ENCODE measurements around the gene PRM2.

The PRM2 gene

DNA sequence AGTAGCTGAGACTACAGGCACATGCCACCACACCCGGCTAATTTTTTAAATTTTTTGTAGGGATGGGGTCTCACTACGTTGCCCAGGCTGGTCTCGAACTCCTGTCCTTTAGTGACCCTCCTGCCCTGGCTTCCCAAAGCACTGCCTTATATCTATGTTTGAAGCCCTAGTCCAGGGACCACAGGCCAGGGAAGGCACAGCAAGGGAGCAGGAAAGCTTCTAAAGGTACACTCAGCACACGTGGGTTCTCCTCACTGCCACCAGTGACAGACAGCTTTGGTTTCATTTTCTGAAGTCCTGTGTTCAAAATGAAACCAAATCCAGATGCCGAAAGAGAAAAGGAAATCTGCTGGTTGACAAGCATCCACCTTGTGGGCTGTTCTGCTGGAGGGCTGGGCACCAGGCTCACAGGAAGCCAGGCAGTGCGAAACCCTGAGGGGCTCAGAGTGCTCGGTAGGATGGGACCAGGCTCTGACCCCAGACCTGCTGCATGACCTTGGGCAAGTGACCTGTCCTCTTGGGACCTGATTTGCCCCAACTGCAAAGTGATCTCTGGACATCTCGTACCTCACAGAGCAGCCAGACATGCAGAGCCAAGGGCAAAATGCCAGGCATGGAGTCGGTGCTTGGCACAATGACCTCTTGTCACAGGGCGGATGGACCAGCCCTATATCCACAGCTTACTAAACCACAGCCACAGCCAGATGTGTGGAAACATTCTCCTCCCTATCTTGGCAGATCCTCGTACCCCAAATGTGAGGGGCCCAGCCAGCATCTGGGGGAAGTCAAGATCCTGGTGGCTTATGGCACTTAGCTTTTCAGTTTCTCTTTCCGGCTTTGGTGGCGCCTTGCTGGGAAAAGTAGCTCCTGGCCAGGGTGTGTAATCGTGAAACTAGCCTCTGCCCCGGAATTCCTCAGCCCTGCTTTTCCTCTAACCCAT is 17.5 kb downstream of the PRM2 start:
- TF ChIP-seq, protein P1, sequence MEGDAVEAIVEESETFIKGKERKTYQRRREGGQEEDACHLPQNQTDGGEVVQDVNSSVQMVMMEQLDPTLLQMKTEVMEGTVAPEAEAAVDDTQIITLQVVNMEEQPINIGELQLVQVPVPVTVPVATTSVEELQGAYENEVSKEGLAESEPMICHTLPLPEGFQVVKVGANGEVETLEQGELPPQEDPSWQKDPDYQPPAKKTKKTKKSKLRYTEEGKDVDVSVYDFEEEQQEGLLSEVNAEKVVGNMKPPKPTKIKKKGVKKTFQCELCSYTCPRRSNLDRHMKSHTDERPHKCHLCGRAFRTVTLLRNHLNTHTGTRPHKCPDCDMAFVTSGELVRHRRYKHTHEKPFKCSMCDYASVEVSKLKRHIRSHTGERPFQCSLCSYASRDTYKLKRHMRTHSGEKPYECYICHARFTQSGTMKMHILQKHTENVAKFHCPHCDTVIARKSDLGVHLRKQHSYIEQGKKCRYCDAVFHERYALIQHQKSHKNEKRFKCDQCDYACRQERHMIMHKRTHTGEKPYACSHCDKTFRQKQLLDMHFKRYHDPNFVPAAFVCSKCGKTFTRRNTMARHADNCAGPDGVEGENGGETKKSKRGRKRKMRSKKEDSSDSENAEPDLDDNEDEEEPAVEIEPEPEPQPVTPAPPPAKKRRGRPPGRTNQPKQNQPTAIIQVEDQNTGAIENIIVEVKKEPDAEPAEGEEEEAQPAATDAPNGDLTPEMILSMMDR (IDR thresholded peaks at IDR 0.05; ENCODE audit: insufficient read depth, low read depth, low read length, missing control alignments): no peak
- no peak overlapping the region for H3K4me3 ChIP-seq (ENCODE audit: low read length)
- DNase-seq (ENCODE audit: low read depth): no peak

DNA sequence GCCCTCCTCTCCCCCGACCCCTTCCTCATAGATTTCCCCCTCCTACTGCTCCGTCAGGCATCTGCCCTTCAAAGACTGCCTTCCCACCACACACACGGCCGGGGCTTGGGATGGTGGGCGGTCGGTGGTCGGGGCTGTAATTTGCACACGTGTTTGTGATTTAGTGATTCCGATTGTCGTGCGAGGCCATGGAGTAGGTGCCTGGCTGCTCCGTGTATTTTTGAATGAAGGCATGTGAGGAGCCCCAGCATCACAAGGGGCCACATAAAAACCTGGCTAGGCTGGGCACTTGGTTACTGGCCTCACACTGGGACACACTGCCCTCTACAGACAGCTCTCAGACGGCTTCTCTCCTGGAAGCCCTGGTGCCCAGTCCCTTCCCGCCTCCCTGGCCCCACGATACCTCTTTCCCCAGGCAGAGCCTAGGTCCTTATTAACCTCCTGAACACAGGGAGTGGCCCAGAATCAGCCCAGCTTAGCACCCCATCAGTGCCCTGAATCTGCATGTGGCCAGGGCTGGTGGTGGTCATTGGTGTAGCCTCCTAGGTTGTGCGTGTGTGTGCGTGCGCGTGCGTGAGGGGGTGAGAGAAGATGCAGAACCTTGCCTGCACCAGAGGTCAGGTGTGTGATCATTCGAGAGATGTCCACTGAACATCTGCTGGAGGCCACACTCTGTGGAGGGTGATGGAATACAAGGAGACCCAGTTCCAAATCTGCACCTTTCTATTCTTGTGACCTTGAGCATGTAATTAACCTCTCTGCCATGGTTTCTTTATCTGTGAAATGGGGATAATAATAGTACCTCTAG is 18.9 kb downstream of the PRM2 start:
- peak overlapping the region; percentile 73 for H3K4me3 ChIP-seq (ENCODE audit: low read length)
- TF ChIP-seq, protein P1 (IDR thresholded peaks at IDR 0.05; ENCODE audit: insufficient read depth, low read depth, low read length, missing control alignments): peak; percentile 80
- DNase-seq (ENCODE audit: low read depth): peak; percentile 85

DNA sequence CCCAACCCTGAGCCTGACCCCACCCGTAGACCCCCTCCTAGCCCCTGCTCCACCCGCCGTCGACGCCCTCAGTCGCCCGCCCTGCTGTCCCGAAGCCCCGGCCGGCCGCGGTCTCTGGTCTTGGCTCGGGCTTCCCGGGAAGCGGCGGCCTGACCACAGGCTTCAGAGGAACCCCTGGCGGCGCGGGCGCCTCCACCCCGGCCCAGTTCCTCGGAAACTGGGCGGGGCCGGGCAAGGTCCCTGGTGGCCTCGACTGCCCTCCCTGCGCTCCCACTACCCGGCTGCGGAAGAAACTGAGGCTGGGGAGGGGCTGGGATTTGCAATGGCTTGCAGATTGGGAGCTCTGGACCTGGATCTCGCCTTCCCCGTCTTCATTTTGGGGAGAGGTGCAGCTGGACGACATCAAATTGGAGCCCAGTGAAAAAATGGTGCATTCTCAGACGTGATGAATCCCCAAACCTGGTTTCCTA is 19.6 kb downstream of the PRM2 start:
- TF ChIP-seq, protein P1 (IDR thresholded peaks at IDR 0.05; ENCODE audit: insufficient read depth, low read depth, low read length, missing control alignments): no peak
- H3K4me3 ChIP-seq (ENCODE audit: low read length): peak overlapping the region; percentile 73
- no peak for DNase-seq (ENCODE audit: low read depth)

GRCh38 chr16:11255737-11256660 is 20.3 kb downstream of the PRM2 start, which contains the start of gene SOCS1:
Gene SOCS1, minus strand, starts transcription at chr16:11256204. Its CDS starts 726 bp downstream, at chr16:11255478.
- TF ChIP-seq, protein P1 (IDR thresholded peaks at IDR 0.05; ENCODE audit: insufficient read depth, low read depth, low read length, missing control alignments): peak; percentile 37
- H3K4me3 ChIP-seq (ENCODE audit: low read length): peak within 1 kb of the TSS; percentile 73
- DNase-seq (ENCODE audit: low read depth): peak; percentile 80

DNA sequence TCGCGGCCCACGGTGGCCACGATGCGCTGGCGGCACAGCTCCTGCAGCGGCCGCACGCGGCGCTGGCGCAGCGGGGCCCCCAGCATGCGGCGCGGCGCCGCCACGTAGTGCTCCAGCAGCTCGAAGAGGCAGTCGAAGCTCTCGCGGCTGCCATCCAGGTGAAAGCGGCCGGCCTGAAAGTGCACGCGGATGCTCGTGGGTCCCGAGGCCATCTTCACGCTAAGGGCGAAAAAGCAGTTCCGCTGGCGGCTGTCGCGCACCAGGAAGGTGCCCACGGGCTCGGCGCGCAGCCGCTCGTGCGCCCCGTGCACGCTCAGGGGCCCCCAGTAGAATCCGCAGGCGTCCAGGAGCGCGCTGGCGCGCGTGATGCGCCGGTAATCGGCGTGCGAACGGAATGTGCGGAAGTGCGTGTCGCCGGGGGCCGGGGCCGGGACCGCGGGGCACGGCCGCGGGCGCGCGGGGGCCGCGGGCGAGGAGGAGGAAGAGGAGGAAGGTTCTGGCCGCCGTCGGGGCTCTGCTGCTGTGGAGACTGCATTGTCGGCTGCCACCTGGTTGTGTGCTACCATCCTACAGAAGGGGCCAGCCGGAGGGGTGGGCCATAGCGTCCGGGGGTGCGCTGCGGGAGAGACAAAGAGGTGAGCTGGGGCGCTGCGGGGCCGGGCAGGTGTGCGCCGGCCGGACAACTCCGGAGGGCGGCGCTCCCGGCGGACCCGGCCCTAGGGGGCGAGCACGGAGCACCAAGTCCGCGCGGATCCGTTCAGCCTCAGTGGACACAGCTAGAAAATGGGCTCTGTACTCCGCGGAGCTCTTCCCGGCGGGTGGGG is 21.2 kb downstream of the PRM2 start:
- DNase-seq (ENCODE audit: low read depth): peak; percentile 63
- TF ChIP-seq, protein P1 (IDR thresholded peaks at IDR 0.05; ENCODE audit: insufficient read depth, low read depth, low read length, missing control alignments): no peak
- H3K4me3 ChIP-seq (ENCODE audit: low read length): peak overlapping the region; percentile 53

All from epithelial cell of esophagus (primary cell).